NCI-H1105 (cell line): ENCODE results near the gene USH1C.

Experiments
- DNase-seq: peaks from one replicate; lab custom pipeline; 2025; lab: John Stamatoyannopoulos, UW

USH1C gene

DNA sequence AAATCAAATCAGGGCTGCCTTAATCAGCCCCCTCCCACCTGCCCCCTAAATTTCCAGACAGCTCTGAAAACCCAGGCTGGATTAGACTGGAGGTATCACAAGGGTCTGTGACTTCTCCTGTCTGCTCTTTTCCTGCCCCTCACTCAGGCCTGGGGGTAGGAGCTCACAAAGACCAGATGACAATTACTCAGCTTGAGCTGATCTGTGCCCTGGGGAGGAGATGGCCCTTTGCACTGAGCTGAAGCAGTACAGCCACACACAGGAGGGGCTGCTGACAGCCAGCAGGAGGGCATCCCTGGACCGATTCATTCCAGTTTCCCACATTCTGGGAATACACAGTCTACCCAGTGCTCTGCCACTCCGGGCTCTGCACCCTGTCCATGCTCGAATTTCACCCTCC is 71.7 kb downstream of the USH1C start:
- no peak for DNase-seq

GRCh38 chr11:17471501-17471900 is 72.7 kb downstream of the USH1C start:
- no peak for DNase-seq

- DNase-seq, result no peak
Measured at GRCh38 chr11:17469998-17470397, 74.2 kb downstream of the USH1C start.

- DNase-seq, result no peak
Measured at GRCh38 chr11:17468122-17468521, 76.1 kb downstream of the USH1C start.

- DNase-seq, result no peak
Measured at GRCh38 chr11:17463546-17464174, 80.6 kb downstream of the USH1C start.

DNA sequence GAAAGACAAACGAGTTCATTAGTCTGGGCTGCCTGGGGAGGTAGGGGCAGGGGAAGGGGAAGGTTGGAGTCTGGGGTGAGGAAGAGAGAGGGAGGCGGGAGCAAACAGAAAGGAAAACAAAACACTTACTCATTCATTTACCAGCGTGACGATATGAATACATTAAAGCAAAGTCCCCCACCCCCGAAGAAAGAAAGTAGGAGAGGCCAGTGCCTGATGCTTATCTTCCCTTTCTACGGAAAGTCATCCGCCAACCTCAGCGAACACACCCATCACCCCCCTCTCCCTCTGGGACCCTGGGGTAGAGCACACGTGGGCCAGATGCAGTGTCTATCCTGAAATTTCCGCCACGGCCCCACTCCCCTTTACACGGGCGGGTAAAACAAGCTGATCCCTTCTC is 81.3 kb downstream of the USH1C start:
- no peak for DNase-seq

DNA sequence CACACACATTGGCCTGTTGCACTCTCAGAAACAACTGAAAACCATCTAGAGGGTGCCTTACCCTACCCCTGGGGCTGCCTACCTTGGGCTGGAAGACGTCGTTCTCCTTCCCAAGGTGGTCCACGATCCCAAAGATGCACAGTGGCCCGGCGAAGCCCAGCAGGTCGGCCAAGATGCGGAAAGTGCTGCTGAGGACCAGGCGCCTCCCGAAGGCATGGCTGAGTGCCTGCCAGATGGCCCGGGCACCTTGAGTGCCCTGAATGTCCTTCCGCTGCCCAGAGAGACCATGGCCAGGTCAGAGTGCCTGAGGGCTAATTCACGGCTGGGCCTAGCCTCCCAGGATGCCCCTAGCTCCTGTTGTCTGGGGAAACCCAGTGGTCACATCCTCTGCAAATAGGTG is 83.8 kb downstream of the USH1C start:
- DNase-seq, result no peak

DNA sequence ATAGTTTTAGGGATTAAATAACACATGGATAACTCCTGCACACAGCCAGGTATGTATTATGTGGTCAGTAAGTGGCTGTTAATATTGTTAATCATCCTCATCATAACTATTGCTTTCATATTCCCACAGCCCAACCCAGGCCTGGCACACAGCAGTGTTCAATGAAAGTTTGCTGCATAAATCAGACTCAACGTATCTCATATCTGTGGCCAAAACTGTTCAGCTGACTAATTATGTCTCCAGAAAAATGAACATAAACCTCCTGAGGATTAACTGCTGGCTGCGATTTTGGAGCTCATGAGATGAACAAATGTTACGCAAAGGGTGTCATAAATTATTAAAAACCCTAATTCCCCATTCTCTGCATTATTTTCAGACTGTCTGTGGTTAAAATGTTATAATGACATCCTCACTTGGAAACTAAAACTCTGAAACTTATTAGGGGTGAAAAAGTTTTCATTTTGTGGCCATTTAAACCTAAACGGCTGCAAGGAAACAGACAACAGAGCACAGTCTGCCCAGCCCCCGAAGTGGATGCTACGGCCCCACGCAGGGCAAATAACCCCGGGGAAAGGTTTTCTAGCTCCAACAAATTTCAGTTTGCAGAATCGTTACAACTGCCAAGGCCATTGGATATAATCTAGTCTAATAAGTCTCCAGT is 84.8 kb downstream of the USH1C start:
- no peak for DNase-seq

DNA sequence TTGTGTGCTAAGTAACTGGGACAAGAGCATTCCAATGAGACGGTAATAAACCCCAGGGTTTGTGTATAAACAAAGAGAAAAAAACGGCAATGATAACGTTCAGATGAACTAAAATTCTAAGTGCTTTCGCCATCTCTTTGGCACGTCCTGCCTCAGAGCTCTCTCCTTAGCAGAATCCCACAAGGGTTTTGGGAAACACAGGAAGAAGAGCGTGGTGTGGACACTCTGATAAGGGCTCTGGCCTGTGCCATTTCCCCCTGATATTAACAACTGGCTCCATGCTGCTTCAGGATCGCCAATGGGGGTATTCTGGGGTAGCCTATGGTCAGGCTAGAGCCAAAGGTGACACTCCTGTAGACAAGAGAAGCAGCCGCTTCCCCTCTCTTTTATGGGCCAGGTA is 85.9 kb downstream of the USH1C start:
- DNase-seq, result no peak

GRCh38 chr11:17457396-17458173 is 86.6 kb downstream of the USH1C start:
- no peak for DNase-seq

GRCh38 chr11:17452668-17453067 is 91.5 kb downstream of the USH1C start:
- DNase-seq, result no peak

DNA sequence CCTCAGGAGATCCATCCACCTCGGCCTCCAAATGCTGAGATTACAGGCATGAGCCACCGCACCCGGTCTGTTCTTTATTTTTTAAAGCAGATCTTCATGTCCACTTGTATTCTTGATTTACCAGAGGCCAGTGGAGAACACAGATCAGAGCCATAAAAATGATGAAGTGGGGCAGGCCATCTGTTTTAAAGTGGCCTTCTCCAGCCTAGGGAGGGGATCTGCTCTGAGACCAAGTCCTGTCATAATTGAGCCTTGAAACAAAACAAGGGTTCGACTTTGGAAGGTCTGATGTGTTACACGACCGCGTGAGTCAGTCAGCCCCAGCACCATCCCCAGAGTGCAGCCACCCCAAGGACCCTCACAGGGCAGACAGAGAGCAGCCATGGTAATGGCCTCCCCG is 95.1 kb downstream of the USH1C start:
- no peak for DNase-seq

- DNase-seq, result no peak
Measured at GRCh38 chr11:17446482-17446881, 97.7 kb downstream of the USH1C start.

DNA sequence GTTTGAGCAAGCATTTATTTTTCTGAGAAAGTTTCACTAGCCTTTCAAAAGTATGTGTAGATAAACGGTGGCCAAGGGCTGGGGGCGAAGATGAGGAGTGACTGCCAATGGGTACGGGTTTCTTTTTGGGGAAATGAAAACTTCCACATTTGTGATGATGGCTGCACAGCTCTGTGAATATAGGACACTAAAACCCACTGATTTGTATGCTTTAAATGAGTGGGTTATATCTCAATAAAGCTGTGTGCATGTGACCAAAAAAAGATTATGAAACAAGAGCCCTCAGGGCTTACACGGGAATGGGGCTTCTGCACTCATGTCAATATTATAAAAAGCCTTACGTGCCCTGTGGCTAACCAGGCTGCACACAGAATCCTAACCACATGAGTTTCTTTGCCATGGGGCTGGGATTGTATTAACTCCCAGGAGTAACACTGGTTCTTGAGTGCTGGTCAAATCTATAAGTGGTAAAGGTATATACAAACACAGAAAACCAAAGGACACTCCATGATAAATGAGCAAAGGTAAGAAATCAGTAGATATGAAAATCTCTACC is 98.9 kb downstream of the USH1C start:
- no peak for DNase-seq

GRCh38 chr11:17443926-17444690 is 100.1 kb downstream of the USH1C start:
- no peak for DNase-seq
